GM12892 (cell line): ENCODE measurements around the gene ENGASE.
A peak's percentile ranks its signal among the peaks of the same experiment; 100 is the strongest.

Experiments
- DNase-seq: peaks from one replicate; pipeline ENCODE4 v3.0.0; 2011; ENCODE audit not compliant: insufficient read length
- FAIRE-seq: peaks from 2 replicates; lab custom pipeline; 2011; peaks lifted over from hg19 to GRCh38; lab: Jason Lieb, UNC
- POLR2A ChIP-seq: IDR thresholded peaks from 2 replicates; pipeline ENCODE4 v1.6.1; 2011; ENCODE audit warnings: low read depth, low read length, control low read depth
- POLR2AphosphoS5 ChIP-seq: IDR thresholded peaks from 2 replicates; pipeline ENCODE4 v1.6.1; 2011; ENCODE audit warnings: low read depth, low read length, control low read depth
- TAF1 ChIP-seq: IDR thresholded peaks from 2 replicates; pipeline ENCODE4 v1.6.1; 2011; ENCODE audit warnings: low read depth, mild to moderate bottlenecking, control low read depth, low read length, borderline replicate concordance

ENGASE gene

GRCh38 chr17:79031996-79032875, 42.4 kb upstream of the ENGASE start:
- FAIRE-seq (no peak), DNase-seq (no peak)
- TF ChIP-seq POLR2AphosphoS5 (no peak), POLR2A (no peak), TAF1 (no peak)

- FAIRE-seq (no peak), DNase-seq (no peak)
- TF ChIP-seq POLR2AphosphoS5, result no peak
- no peak for TF ChIP-seq POLR2A
- no peak for TF ChIP-seq TAF1
Observed at GRCh38 chr17:79033046-79033616, 41.5 kb upstream of the ENGASE start.

- FAIRE-seq, result no peak
- TF ChIP-seq TAF1 (no peak), POLR2A (no peak), POLR2AphosphoS5 (no peak)
Observed at GRCh38 chr17:79033741-79034501, 40.7 kb upstream of the ENGASE start.

GRCh38 chr17:79034931-79035485, 39.6 kb upstream of the ENGASE start:
- FAIRE-seq (no peak), DNase-seq (no peak)
- TF ChIP-seq TAF1, result no peak
- TF ChIP-seq POLR2AphosphoS5, result no peak
- no peak for TF ChIP-seq POLR2A

More at GRCh38 chr17:79033741-79034501, 40.7 kb upstream of the ENGASE start:
- DNase-seq, result no peak

- FAIRE-seq, result no peak
- DNase-seq, result no peak
- TF ChIP-seq POLR2A (no peak), POLR2AphosphoS5 (no peak), TAF1 (no peak)
Observed at GRCh38 chr17:79035686-79036085, 38.9 kb upstream of the ENGASE start.

GRCh38 chr17:79036181-79036580, 38.4 kb upstream of the ENGASE start:
- no peak for TF ChIP-seq POLR2A
- TF ChIP-seq TAF1, result no peak
- no peak for TF ChIP-seq POLR2AphosphoS5
- FAIRE-seq (no peak), DNase-seq (no peak)

GRCh38 chr17:79036596-79036995, 38.0 kb upstream of the ENGASE start:
- DNase-seq (no peak), FAIRE-seq (no peak)
- no peak for TF ChIP-seq POLR2AphosphoS5
- TF ChIP-seq TAF1, result no peak
- no peak for TF ChIP-seq POLR2A

- DNase-seq (peak; percentile 30), FAIRE-seq (no peak)
- TF ChIP-seq POLR2A (no peak), POLR2AphosphoS5 (no peak), TAF1 (no peak)
Observed at GRCh38 chr17:79038545-79039135, 36.0 kb upstream of the ENGASE start.

GRCh38 chr17:79039171-79039570, 35.5 kb upstream of the ENGASE start:
- FAIRE-seq, result no peak

GRCh38 chr17:79039886-79040285, 34.7 kb upstream of the ENGASE start:
- FAIRE-seq (no peak), DNase-seq (peak; percentile 5)
- TF ChIP-seq POLR2AphosphoS5 (no peak), TAF1 (no peak), POLR2A (no peak)

More at GRCh38 chr17:79039171-79039570, 35.5 kb upstream of the ENGASE start:
- TF ChIP-seq POLR2A, result no peak
- TF ChIP-seq POLR2AphosphoS5, result no peak
- no peak for TF ChIP-seq TAF1
- no peak for DNase-seq
